Hematopoietic multipotent progenitor cell treated with erythropoietin and hydrocortisone succinate and interleukin-3 and kit ligand, for 17 days (in vitro differentiated cells): ENCODE measurements around the gene FKBP11.
"Not testable (repeated sequence)": the region's sequence is repeated elsewhere in the genome, so short reads cannot be mapped to it uniquely, and the experiment has no call there.

Experiments used
- DNase-seq: peaks from one replicate; pipeline ENCODE4 v3.0.0-alpha.2; 2015; ENCODE audit warnings: low spot score

Gene FKBP11

GRCh38 chr12:48903982-48904411, 21.3 kb downstream of the FKBP11 start:
- DNase-seq = peak; percentile 50

- no peak for DNase-seq
Observed at GRCh38 chr12:48903363-48903981, 21.8 kb downstream of the FKBP11 start.

- DNase-seq = no peak
Observed at GRCh38 chr12:48901278-48901677, 24.0 kb downstream of the FKBP11 start.

GRCh38 chr12:48899651-48900050, 25.6 kb downstream of the FKBP11 start:
- DNase-seq = no peak

GRCh38 chr12:48894271-48894670, 31.0 kb downstream of the FKBP11 start:
- DNase-seq = no peak

GRCh38 chr12:48890657-48891418, 34.5 kb downstream of the FKBP11 start:
- DNase-seq = peak; percentile 46

GRCh38 chr12:48889679-48890078, 35.6 kb downstream of the FKBP11 start:
- DNase-seq = no peak

- no peak for DNase-seq
Observed at GRCh38 chr12:48883305-48884161, 41.8 kb downstream of the FKBP11 start.

GRCh38 chr12:48882972-48883304, 42.4 kb downstream of the FKBP11 start:
- DNase-seq = no peak

- DNase-seq = no peak
Observed at GRCh38 chr12:48882315-48882687, 43.0 kb downstream of the FKBP11 start.

- no peak for DNase-seq
Observed at GRCh38 chr12:48881686-48882314, 43.5 kb downstream of the FKBP11 start.

GRCh38 chr12:48880647-48881046, 44.6 kb downstream of the FKBP11 start:
- DNase-seq = no peak

- DNase-seq = no peak
Observed at GRCh38 chr12:48878548-48878947, 46.7 kb downstream of the FKBP11 start.

GRCh38 chr12:48875944-48876515, 49.3 kb downstream of the FKBP11 start:
- no peak for DNase-seq

GRCh38 chr12:48873534-48873933, 51.8 kb downstream of the FKBP11 start:
- not testable (repeated sequence) for DNase-seq

GRCh38 chr12:48873096-48873495, 52.2 kb downstream of the FKBP11 start:
- DNase-seq = no peak
